Central memory CD8-positive, alpha-beta T cell (primary cell): ENCODE results near the gene CLDN20.
"Not testable (repeated sequence)": the region's sequence is repeated elsewhere in the genome, so short reads cannot be mapped to it uniquely, and the experiment has no call there.

Experiments used
- ATAC-seq: fragments of 150-1000 bp; cut with Tn5 transposase; replicated peaks from 2 replicates; pipeline ENCODE4 v1.10.0; 2022; ENCODE audit warnings: mild to moderate bottlenecking, moderate FRiP score, moderate number of reproducible peaks; ENCODE audit not compliant: poor library complexity, severe bottlenecking; ENCODE audit errors: extremely low read depth
- DNase-seq, 2 donors: peaks; one replicate each; pipeline ENCODE4 v3.0.0; 2021; ENCODE audit warnings: low spot score in 2 of 2
- H3K27ac Mint-ChIP-seq: one replicate; pipeline ENCODE4 v1.8.0; 2022; ENCODE audit warnings: low read depth, mild to moderate bottlenecking, moderate library complexity, mixed read lengths
- H3K27me3 Mint-ChIP-seq: one replicate; pipeline ENCODE4 v1.8.0; 2022; ENCODE audit warnings: mixed read lengths
- H3K36me3 Mint-ChIP-seq: one replicate; pipeline ENCODE4 v1.8.0; 2022; ENCODE audit warnings: mild to moderate bottlenecking, moderate library complexity, mixed read lengths; ENCODE audit not compliant: insufficient read depth
- H3K4me1 Mint-ChIP-seq: one replicate; pipeline ENCODE4 v1.8.0; 2022; ENCODE audit warnings: mixed read lengths
- H3K4me3 Mint-ChIP-seq: one replicate; pipeline ENCODE4 v1.8.0; 2022; ENCODE audit warnings: mild to moderate bottlenecking, moderate library complexity, mixed read lengths
- H3K9me3 Mint-ChIP-seq: one replicate; pipeline ENCODE4 v1.8.0; 2022; ENCODE audit warnings: mixed read lengths

CLDN20 gene

DNA sequence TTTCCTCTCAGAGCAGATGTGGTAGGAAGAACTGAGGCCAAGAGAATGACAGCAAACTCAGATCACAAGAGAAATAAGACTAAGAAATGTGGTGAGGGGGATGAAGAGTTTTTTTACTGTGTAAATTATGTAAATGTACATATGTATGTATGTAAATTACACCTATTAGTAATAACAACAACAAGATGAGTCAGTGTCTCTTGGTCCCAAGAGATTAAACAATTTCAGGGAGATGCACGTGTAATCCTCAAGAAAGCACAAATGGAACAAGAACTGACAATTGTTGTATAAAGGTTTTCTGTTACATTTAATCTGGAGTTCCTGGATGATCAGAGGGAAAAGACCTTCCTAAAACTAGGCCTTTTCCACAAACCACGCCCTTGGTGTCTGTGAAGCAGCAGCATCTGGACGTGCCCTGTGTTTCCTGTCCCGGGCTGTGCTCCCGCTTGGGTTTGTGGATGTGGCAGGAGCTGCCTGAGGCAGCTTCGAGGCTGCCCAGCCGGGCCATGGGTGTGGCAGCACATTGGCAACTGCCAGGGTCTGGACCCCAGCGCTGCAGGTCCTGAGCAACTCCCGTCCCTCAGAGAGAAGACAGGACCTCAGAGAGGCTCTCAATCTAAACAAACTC lies 994 bp downstream of the CLDN20 start:
- H3K27me3 Mint-ChIP-seq = no peaks in the 10 kb centered on the region
- no peak overlapping the region for H3K27ac Mint-ChIP-seq
- DNase-seq = no peak
- ATAC-seq = no peak
- no peaks in the 10 kb centered on the region for H3K9me3 Mint-ChIP-seq
- peaks cover 12% of the 10 kb centered on the region for H3K36me3 Mint-ChIP-seq
- peaks cover 18% of the 10 kb centered on the region for H3K4me1 Mint-ChIP-seq
- H3K4me3 Mint-ChIP-seq = no peak overlapping the region

DNA sequence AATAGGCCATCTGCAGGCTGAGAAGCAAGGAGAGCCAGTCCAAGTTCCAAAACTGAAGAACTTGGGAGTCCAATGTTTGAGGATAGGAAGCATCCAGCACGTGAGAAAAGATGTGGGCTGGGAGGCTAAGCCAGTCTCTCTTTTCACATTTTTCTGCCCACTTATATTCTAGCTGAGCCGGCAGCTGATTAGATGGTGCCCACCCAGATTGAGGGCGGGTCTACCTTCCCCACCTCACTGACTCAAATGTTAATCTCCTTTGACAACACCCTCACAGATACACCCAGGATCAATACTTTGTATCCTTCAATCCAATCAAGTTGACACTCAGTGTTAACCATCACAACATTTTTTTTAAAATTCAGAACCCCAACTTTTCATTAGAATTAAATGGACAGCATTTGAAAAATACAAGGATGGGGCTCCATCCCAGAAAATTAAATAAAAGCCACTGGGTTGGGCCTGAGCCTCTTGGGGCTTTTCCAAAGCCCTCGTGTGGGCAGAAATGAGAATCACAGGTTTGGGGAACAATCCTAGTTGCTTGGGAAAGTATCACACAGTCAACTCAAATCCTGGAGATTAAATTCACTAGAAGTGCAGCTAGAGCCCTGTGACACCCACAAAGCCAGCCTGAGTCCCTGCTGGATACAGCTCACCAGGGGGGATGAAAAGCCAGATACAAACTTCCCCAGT lies 2.2 kb downstream of the CLDN20 start:
- DNase-seq (no peak), ATAC-seq (no peak)
- Mint-ChIP-seq H3K36me3 (peaks cover 11% of the 10 kb centered on the region), H3K27me3 (no peaks in the 10 kb centered on the region), H3K27ac (no peak overlapping the region), H3K4me1 (peaks cover 22% of the 10 kb centered on the region), H3K4me3 (no peak overlapping the region), H3K9me3 (no peaks in the 10 kb centered on the region)

DNA sequence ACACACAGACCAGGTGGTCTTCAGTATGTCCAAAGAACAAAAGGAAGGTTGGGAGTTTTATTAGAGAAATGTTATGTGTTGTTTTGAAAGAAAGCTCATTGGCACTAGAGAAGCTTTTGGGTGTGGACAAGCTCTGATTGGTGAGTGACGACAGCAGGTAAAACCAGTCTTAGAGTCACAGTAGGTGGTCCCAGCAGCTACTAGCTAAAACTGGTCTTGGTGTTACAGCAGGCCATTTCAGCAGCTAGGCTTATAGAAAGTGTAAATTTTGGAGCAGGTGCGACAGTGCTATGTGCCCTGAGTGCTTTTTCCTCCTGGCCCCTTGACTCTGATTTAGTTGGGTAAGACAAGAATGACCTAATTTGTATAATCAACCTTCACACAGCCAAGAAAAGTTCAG lies 3.6 kb downstream of the CLDN20 start:
- ATAC-seq (no peak), DNase-seq (no peak)
- Mint-ChIP-seq H3K9me3 (no peaks in the 10 kb centered on the region), H3K27me3 (no peaks in the 10 kb centered on the region), H3K4me3 (no peak overlapping the region), H3K27ac (no peak overlapping the region), H3K4me1 (peaks cover 14% of the 10 kb centered on the region), H3K36me3 (peaks cover 10% of the 10 kb centered on the region)

DNA sequence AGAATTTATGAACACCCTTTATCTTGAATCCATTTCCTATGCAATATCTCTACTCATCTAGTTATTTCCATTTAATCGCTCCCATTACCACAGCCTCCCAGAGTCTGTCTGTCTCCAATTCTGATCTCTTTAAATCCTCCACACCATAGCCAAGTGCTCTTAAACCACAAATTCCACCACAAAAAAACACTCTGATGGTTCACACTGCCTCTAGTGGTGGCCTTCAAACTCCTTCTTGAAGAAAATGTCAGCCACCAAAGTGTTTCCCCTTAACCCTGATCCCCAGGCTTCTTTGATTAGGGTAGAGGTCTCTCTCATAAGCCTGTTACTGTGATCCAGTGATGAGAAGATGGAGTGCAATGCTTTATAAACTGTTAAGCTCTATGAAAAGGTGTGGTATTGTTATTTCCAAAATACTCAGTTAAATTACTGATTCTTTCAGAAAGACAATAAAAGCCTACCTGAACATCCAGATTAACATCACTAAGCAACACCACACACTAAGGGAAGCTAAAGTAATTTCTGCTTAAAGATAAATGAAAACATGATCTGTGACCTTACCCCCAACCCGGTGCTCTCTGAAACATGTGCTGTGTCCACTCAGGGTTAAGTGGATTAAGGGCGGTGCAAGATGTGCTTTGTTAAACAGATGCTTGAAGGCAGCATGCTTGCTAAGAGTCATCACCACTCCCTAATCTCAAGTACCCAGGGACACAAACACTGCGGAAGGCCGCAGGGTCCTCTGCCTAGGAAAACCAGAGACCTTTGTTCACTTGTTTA lies 4.5 kb downstream of the CLDN20 start:
- not testable (repeated sequence) for ATAC-seq, H3K4me3 Mint-ChIP-seq, H3K27me3 Mint-ChIP-seq, H3K27ac Mint-ChIP-seq, DNase-seq, H3K9me3 Mint-ChIP-seq
- Mint-ChIP-seq H3K36me3 (peaks cover 12% of the 10 kb centered on the region), H3K4me1 (peaks cover 12% of the 10 kb centered on the region)

GRCh38 chr6:155269765-155270164 lies 6.0 kb downstream of the CLDN20 start:
- DNase-seq = no peak
- no peak for ATAC-seq
- H3K9me3 Mint-ChIP-seq = no peaks in the 10 kb centered on the region
- peaks cover 12% of the 10 kb centered on the region for H3K4me1 Mint-ChIP-seq
- H3K27ac Mint-ChIP-seq = no peak overlapping the region
- H3K4me3 Mint-ChIP-seq = no peak overlapping the region
- H3K27me3 Mint-ChIP-seq = no peaks in the 10 kb centered on the region
- peaks cover 13% of the 10 kb centered on the region for H3K36me3 Mint-ChIP-seq

- H3K27me3 Mint-ChIP-seq = no peaks in the 10 kb centered on the region
- no peak for ATAC-seq
- H3K27ac Mint-ChIP-seq = no peak overlapping the region
Observed at GRCh38 chr6:155270561-155271091, 6.8 kb downstream of the CLDN20 start.

DNA sequence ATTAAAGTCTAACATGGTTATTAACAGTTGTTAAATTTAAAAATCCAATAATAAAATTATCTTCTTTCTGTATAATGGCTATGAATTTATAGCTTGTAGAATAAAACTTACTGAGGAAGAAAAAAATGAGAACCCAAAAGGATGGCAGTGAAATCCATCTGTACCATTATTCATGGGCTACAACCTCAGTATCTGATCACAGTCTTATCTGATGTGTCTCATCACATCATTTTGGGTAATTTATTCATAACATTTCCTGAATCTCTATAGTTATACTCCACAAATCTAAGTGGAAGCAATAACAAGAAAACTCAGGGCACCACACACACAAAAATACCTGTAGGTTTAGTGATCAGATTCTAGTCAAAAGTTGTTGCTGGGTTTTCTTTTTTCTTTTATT lies 7.3 kb downstream of the CLDN20 start:
- H3K36me3 Mint-ChIP-seq = peaks cover 19% of the 10 kb centered on the region
- H3K4me1 Mint-ChIP-seq = peaks cover 12% of the 10 kb centered on the region
- DNase-seq (no peak), ATAC-seq (no peak)
- H3K27me3 Mint-ChIP-seq = no peaks in the 10 kb centered on the region
- no peaks in the 10 kb centered on the region for H3K9me3 Mint-ChIP-seq
- H3K4me3 Mint-ChIP-seq = no peak overlapping the region
- H3K27ac Mint-ChIP-seq = no peak overlapping the region

More at GRCh38 chr6:155270561-155271091, 6.8 kb downstream of the CLDN20 start:
- Mint-ChIP-seq H3K4me3 (no peak overlapping the region), H3K9me3 (no peaks in the 10 kb centered on the region), H3K4me1 (peaks cover 12% of the 10 kb centered on the region), H3K36me3 (peaks cover 14% of the 10 kb centered on the region)
- DNase-seq = no peak

DNA sequence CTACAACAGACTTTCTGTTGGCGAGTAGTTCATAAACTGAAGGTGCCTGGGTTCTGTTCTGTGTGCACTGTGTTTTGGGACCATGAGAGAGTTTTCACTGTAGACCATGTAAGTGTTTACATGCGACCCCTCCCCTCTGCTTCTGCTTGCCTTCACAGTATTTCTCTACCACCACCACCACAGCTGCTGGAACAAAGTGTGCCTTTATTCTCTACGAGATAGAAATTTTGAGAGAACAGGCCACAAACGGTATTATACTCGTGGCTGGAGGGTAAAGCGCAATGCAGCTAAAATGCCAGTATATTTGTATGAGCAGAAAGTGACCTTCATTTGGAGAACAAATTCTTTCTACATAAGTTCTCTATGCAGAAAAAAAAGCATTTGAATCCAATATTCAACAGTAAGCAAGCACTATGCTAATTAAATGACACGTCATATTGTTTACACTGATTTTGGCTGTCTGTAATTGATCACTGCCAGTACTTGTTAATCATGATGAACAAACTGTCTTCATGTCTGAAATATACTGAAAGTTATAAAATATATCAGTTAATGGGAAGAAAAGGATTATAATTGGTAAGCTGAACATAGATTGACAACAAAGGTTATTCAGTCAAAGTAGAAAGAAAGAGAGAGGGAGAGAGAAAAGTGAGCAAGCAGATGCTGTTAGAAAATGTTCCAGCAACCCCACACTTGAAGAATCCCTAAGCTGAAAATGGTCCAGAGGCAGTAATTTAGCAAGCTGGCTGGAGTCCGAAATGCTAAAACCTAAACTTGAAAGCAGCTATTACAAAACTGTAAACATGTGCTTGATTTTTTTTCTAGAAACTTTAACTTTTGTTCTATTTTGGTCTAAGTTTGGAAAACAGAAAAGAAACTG lies 8.8 kb downstream of the CLDN20 start:
- Mint-ChIP-seq H3K9me3 (no peaks in the 10 kb centered on the region), H3K27me3 (no peaks in the 10 kb centered on the region), H3K27ac (no peak overlapping the region), H3K36me3 (peaks cover 19% of the 10 kb centered on the region), H3K4me3 (no peak overlapping the region), H3K4me1 (peaks cover 12% of the 10 kb centered on the region)
- ATAC-seq = no peak
- DNase-seq = no peak

GRCh38 chr6:155273431-155273830 lies 9.6 kb downstream of the CLDN20 start:
- H3K4me1 Mint-ChIP-seq = peaks cover 10% of the 10 kb centered on the region
- H3K36me3 Mint-ChIP-seq = peaks cover 16% of the 10 kb centered on the region
- DNase-seq = no peak
- no peak overlapping the region for H3K27ac Mint-ChIP-seq
- no peak overlapping the region for H3K4me3 Mint-ChIP-seq
- no peaks in the 10 kb centered on the region for H3K9me3 Mint-ChIP-seq
- H3K27me3 Mint-ChIP-seq = no peaks in the 10 kb centered on the region
- ATAC-seq = no peak

DNA sequence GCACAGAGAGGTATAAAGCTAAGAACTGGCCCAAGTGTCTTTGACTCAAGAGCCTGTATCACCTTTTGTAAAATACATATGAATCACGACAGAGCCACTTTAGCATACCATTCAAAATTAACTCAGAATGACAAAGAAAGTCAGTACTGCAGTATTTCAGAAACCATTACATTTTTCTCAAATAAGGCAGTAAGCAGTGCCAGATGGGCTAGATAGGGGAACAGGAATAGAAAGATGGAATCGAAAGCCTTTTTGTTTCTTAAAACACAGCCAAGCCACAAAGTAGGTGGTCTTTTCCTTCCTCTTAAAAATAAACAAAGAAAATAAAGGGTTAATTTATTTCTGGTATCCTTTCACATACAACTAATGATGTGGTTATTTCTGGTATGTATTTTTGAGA lies 10.3 kb downstream of the CLDN20 start:
- ATAC-seq (no peak), DNase-seq (no peak)
- H3K36me3 Mint-ChIP-seq = peaks cover 16% of the 10 kb centered on the region
- H3K27me3 Mint-ChIP-seq = no peaks in the 10 kb centered on the region
- no peaks in the 10 kb centered on the region for H3K9me3 Mint-ChIP-seq
- no peak overlapping the region for H3K4me3 Mint-ChIP-seq
- no peak overlapping the region for H3K27ac Mint-ChIP-seq
- H3K4me1 Mint-ChIP-seq = peaks cover 10% of the 10 kb centered on the region

DNA sequence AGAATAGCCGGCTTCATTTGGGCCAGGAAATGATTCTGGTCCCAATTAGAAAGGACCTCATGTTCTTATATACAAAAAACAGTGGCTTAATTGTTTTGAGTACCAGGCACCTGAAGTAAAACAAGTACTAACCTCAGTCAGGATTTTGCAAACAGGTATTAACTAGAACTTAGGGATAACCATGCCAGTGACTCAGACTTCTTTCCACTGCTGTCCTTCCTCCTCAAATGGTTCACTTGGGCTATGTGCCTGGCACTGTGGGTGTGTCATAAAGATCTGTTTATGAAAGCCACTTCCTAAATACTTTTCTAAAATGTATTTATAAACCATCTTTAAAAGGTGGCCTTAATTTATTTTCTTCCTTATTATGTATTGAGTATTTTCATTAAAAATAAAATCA lies 10.7 kb downstream of the CLDN20 start:
- Mint-ChIP-seq H3K9me3 (no peaks in the 10 kb centered on the region), H3K36me3 (peaks cover 16% of the 10 kb centered on the region), H3K4me3 (no peak overlapping the region), H3K27ac (no peak overlapping the region), H3K4me1 (peaks cover 10% of the 10 kb centered on the region), H3K27me3 (no peaks in the 10 kb centered on the region)
- DNase-seq (no peak), ATAC-seq (no peak)
